ENCODE results near the gene BIK.

GRCh38 chr22:43142880-43143562 lies 32.5 kb downstream of the BIK start, which contains the start of gene MCAT:
- peak in 1 of 4 donors; percentile 71 for TF ChIP-seq POLR2A (IDR thresholded peaks at IDR 0.05)
- peak in 2 of 4 donors; percentile 36 to 40 for TF ChIP-seq EP300 (IDR thresholded peaks at IDR 0.05)
- peak; percentile 88 to 92 for TF ChIP-seq POLR2AphosphoS5 (IDR thresholded peaks at IDR 0.05)

All from upper lobe of left lung (tissue), 4 donors.